Subcutaneous abdominal adipose tissue (tissue), 5 donors: ENCODE results near the gene PATJ.
"Not testable (repeated sequence)": the region's sequence is repeated elsewhere in the genome, so short reads cannot be mapped to it uniquely, and the experiment has no call there.

Experiments
- H3K27ac ChIP-seq: one replicate; pipeline ENCODE4 v1.7.0; 2013; ENCODE audit warnings: low read depth, mild to moderate bottlenecking, inconsistent platforms, low read length, moderate library complexity
- H3K27me3 ChIP-seq, 5 donors: one replicate each; pipeline ENCODE4 v1.7.0; 2013; ENCODE audit warnings: low read length in 5 of 5, inconsistent platforms in 1 of 5; ENCODE audit not compliant: control insufficient read depth in 5 of 5, insufficient read depth in 4 of 5
- H3K36me3 ChIP-seq, 5 donors: one replicate each; pipeline ENCODE4 v1.7.0; 2013; ENCODE audit warnings: low read length in 5 of 5; ENCODE audit not compliant: control insufficient read depth in 5 of 5, insufficient read depth in 5 of 5
- H3K4me1 ChIP-seq, 5 donors: one replicate each; pipeline ENCODE4 v1.7.0; 2013; ENCODE audit warnings: low read length in 5 of 5, mild to moderate bottlenecking in 3 of 5, moderate library complexity in 1 of 5; ENCODE audit not compliant: control insufficient read depth in 5 of 5, insufficient read depth in 5 of 5
- H3K4me3 ChIP-seq, 5 donors: one replicate each; pipeline ENCODE4 v1.7.0; 2013; ENCODE audit warnings: low read length in 5 of 5, low read depth in 1 of 5
- H3K9ac ChIP-seq, 5 donors: one replicate each; pipeline ENCODE4 v1.7.0; 2013; ENCODE audit warnings: low read length in 5 of 5, mild to moderate bottlenecking in 4 of 5, moderate library complexity in 3 of 5
- H3K9me3 ChIP-seq, 5 donors: one replicate each; pipeline ENCODE4 v1.7.0; 2013; ENCODE audit warnings: low read length in 5 of 5; ENCODE audit not compliant: control insufficient read depth in 5 of 5
- donor health status: healthy.
- donor health status: healthy.
- donor health status: healthy.
- donor health status: healthy.
- donor health status: healthy.

PATJ gene

DNA sequence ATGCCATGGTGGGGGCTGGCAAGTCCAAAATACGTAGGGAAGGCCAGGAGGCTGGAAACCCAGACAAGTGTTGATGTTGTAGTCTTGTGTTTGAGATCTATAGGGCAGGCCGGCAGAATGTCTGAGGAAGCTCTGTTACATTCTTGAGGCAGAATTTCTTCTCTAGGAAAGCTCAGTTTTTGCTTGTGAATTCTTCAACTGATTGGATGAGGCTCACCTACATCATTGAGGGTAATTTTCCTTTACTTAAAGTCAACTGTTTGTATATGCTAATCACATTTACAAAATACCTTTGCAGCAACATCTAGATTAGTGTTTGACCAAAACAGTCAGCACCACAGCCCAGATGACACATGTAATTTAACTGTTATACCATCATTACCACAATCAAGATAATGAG is 37.0 kb downstream of the PATJ start:
- peaks cover 0 to 3% (median 0%) of the 10 kb centered on the region in 5 donors for H3K36me3 ChIP-seq
- no peaks in the 10 kb centered on the region for H3K4me1 ChIP-seq
- no peak overlapping the region for H3K9ac ChIP-seq
- no peaks in the 10 kb centered on the region for H3K9me3 ChIP-seq
- H3K27ac ChIP-seq: no peak overlapping the region
- no peaks in the 10 kb centered on the region for H3K27me3 ChIP-seq
- H3K4me3 ChIP-seq: no peak overlapping the region

GRCh38 chr1:61781151-61781550 is 38.9 kb downstream of the PATJ start:
- Histone ChIP-seq H3K4me3 (no peak overlapping the region), H3K9me3 (no peaks in the 10 kb centered on the region), H3K9ac (no peak overlapping the region), H3K4me1 (no peaks in the 10 kb centered on the region), H3K36me3 (peaks cover 0 to 3% (median 0%) of the 10 kb centered on the region in 5 donors), H3K27me3 (no peaks in the 10 kb centered on the region), H3K27ac (no peak overlapping the region)

DNA sequence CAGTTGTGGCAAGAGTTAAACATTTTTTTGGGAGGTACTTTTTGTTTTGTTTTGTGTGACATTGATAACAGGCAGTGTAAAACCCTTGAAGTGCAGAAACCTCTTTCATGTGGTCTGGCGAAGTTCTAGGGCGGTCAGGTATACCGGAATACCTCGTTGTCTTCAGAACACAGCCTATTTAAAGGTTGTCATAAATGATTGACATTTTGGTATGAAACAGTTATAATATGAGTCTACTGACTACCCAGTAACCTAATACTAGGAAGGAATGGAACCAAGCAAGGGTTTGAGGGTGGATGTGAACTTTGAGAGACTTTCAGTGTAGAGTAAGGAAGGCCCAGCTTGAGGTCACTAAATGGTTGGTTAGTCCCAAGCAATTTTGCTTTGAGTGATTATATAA is 40.5 kb downstream of the PATJ start:
- H3K27ac ChIP-seq: no peak overlapping the region
- H3K4me1 ChIP-seq: no peaks in the 10 kb centered on the region
- H3K9me3 ChIP-seq: no peaks in the 10 kb centered on the region
- H3K4me3 ChIP-seq: no peak overlapping the region
- H3K9ac ChIP-seq: no peak overlapping the region
- no peaks in the 10 kb centered on the region for H3K27me3 ChIP-seq
- peaks cover 0 to 4% (median 1%) of the 10 kb centered on the region in 5 donors for H3K36me3 ChIP-seq

- Histone ChIP-seq H3K27me3 (no peaks in the 10 kb centered on the region), H3K36me3 (peaks cover 0 to 6% (median 4%) of the 10 kb centered on the region in 5 donors), H3K4me1 (no peaks in the 10 kb centered on the region), H3K9me3 (no peaks in the 10 kb centered on the region), H3K9ac (no peak overlapping the region), H3K27ac (no peak overlapping the region), H3K4me3 (no peak overlapping the region)
Observed at GRCh38 chr1:61784726-61785125, 42.4 kb downstream of the PATJ start.

GRCh38 chr1:61790837-61791236 is 48.6 kb downstream of the PATJ start:
- no peak overlapping the region for H3K9ac ChIP-seq
- no peak overlapping the region for H3K4me3 ChIP-seq
- no peak overlapping the region for H3K27ac ChIP-seq
- no peaks in the 10 kb centered on the region for H3K9me3 ChIP-seq
- H3K36me3 ChIP-seq: peaks cover 0 to 5% (median 4%) of the 10 kb centered on the region in 5 donors
- no peaks in the 10 kb centered on the region for H3K27me3 ChIP-seq
- no peaks in the 10 kb centered on the region for H3K4me1 ChIP-seq

DNA sequence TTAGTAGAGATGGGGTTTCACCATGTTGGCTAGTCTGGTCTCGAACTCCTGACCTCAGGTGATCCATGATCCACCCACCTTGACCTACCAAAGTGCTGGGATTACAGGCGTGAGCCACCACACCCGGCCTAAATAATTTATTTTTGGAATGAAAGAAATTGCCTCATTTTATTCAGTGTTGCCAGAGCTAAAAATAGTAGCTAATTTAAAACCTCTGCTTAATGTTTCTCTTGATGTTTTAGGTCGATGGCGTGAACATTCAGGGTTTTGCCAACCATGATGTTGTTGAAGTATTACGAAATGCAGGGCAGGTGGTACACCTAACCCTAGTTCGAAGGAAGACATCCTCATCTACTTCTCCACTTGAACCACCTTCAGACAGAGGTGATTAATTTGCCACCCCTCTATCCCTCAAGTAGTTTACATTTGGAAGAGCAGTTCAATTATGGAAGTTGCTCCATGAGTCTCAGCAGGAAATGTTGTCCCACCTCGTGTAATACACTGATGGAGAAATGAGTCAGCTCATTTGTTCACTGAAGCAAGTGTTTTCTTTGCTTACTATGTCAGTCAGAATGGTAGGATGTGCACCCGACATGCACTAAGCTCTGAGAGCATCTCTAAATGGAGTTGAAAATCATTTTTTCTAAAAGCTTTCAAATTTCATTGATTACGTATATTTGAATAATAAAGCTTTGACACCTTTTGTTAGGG is 54.9 kb downstream of the PATJ start:
- H3K4me1 ChIP-seq: no peaks in the 10 kb centered on the region
- H3K36me3 ChIP-seq: peaks cover 3 to 9% (median 7%) of the 10 kb centered on the region in 5 donors
- no peak overlapping the region for H3K9ac ChIP-seq
- no peaks in the 10 kb centered on the region for H3K9me3 ChIP-seq
- no peaks in the 10 kb centered on the region for H3K27me3 ChIP-seq
- H3K4me3 ChIP-seq: no peak overlapping the region
- H3K27ac ChIP-seq: no peak overlapping the region

DNA sequence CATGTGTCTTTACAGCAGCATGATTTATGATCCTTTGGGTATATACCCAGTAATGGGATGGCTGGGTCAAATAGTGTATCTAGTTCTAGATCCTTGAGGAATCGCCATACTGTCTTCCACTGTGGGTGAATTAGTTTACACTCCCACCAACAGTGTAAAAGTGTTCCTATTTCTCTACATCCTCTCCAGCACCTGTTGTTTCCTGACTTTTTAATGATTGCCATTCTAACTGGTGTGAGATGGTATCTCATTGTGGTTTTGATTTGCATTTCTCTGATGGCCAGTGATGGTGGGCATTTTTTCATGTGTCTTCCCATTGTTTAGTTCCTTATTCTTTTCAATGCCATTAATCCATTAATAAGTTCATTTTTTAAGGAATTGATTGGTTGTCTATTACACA is 58.8 kb downstream of the PATJ start:
- H3K4me3 ChIP-seq, H3K9me3 ChIP-seq, H3K27ac ChIP-seq, H3K27me3 ChIP-seq, H3K4me1 ChIP-seq, H3K9ac ChIP-seq: not testable (repeated sequence)
- H3K36me3 ChIP-seq: peaks cover 3 to 15% (median 7%) of the 10 kb centered on the region in 5 donors

GRCh38 chr1:61807606-61808140 is 65.4 kb downstream of the PATJ start:
- Histone ChIP-seq H3K27ac (no peak overlapping the region), H3K36me3 (peaks cover 0 to 6% (median 0%) of the 10 kb centered on the region in 5 donors), H3K4me1 (no peaks in the 10 kb centered on the region), H3K27me3 (no peaks in the 10 kb centered on the region), H3K9me3 (no peaks in the 10 kb centered on the region), H3K9ac (no peak overlapping the region), H3K4me3 (no peak overlapping the region)

DNA sequence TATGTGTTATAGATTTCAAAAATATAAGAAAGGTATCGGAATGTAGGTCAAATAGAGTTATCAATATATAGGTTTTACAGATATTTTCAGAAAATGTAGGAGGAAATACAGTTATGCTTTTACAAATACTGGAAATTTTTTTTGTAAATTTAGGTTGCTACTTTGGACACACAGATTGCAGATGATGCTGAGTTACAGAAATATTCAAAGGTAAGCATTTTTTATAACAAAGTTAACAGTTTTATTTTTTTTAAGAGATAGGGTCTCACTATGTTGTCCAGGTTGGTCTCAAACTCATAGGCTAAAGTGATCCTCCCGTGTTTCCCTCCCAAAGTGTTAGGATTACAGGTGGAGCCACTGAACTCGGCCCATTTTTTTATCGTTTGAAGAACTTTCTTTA is 66.0 kb downstream of the PATJ start:
- Histone ChIP-seq H3K36me3 (peaks cover 0 to 6% (median 0%) of the 10 kb centered on the region in 5 donors), H3K27me3 (no peaks in the 10 kb centered on the region), H3K4me1 (no peaks in the 10 kb centered on the region), H3K9ac (no peak overlapping the region), H3K9me3 (no peaks in the 10 kb centered on the region), H3K27ac (no peak overlapping the region), H3K4me3 (no peak overlapping the region)

- no peak overlapping the region for H3K9ac ChIP-seq
- H3K27me3 ChIP-seq: no peaks in the 10 kb centered on the region
- peaks cover 0 to 6% (median 0%) of the 10 kb centered on the region in 5 donors for H3K36me3 ChIP-seq
- no peaks in the 10 kb centered on the region for H3K9me3 ChIP-seq
- H3K27ac ChIP-seq: no peak overlapping the region
- no peaks in the 10 kb centered on the region for H3K4me1 ChIP-seq
- no peak overlapping the region for H3K4me3 ChIP-seq
Observed at GRCh38 chr1:61808968-61809367, 66.7 kb downstream of the PATJ start.
